ENCODE measurements around the gene THEMIS2.
"Not testable (repeated sequence)": the region's sequence is repeated elsewhere in the genome, so short reads cannot be mapped to it uniquely, and the experiment has no call there.

THEMIS2 gene

GRCh38 chr1:27863538-27863915 lies 8.8 kb upstream of the THEMIS2 start:
- no peak for DNase-seq

- DNase-seq, result no peak
Observed at GRCh38 chr1:27864264-27864895, 8.0 kb upstream of the THEMIS2 start.

GRCh38 chr1:27865821-27866220 lies 6.5 kb upstream of the THEMIS2 start:
- DNase-seq, result no peak

- DNase-seq, result no peak
Observed at GRCh38 chr1:27868556-27868931, 3.8 kb upstream of the THEMIS2 start.

GRCh38 chr1:27868932-27869718 lies 3.2 kb upstream of the THEMIS2 start:
- DNase-seq, result no peak

- no peak for DNase-seq
Observed at GRCh38 chr1:27869719-27870085, 2.6 kb upstream of the THEMIS2 start.

- DNase-seq, result not testable (repeated sequence)
Observed at GRCh38 chr1:27871076-27871475, 1.3 kb upstream of the THEMIS2 start.

GRCh38 chr1:27872802-27873551 lies 633 bp downstream of the THEMIS2 start:
- DNase-seq, result peak; percentile 18

- no peak for DNase-seq
Observed at GRCh38 chr1:27873671-27874384, 1.5 kb downstream of the THEMIS2 start.

- DNase-seq, result no peak
Observed at GRCh38 chr1:27876341-27877114, 4.2 kb downstream of the THEMIS2 start.

GRCh38 chr1:27877115-27877416 lies 4.7 kb downstream of the THEMIS2 start:
- DNase-seq, result no peak

- no peak for DNase-seq
Observed at GRCh38 chr1:27878039-27878438, 5.7 kb downstream of the THEMIS2 start.

- DNase-seq, result no peak
Observed at GRCh38 chr1:27878787-27879335, 6.5 kb downstream of the THEMIS2 start.

GRCh38 chr1:27879374-27880082 lies 7.2 kb downstream of the THEMIS2 start:
- DNase-seq, result no peak

- no peak for DNase-seq
Observed at GRCh38 chr1:27882543-27882903, 10.2 kb downstream of the THEMIS2 start.

GRCh38 chr1:27883536-27883935 lies 11.2 kb downstream of the THEMIS2 start:
- DNase-seq, result no peak

- DNase-seq, result no peak
Observed at GRCh38 chr1:27884006-27884954, 11.9 kb downstream of the THEMIS2 start.

- DNase-seq, result no peak
Observed at GRCh38 chr1:27885114-27885528, 12.8 kb downstream of the THEMIS2 start.

- no peak for DNase-seq
Observed at GRCh38 chr1:27885621-27886352, 13.4 kb downstream of the THEMIS2 start.

- DNase-seq, result no peak
Observed at GRCh38 chr1:27886353-27886679, 14.0 kb downstream of the THEMIS2 start.
